PC-3 (cell line): ENCODE results near the gene ARRB2. TPM values are rescaled to one million over a fixed set of nuclear protein-coding genes. Genes with fewer than 3 reads are reported as not detected.
"Not testable (repeated sequence)": the region's sequence is repeated elsewhere in the genome, so short reads cannot be mapped to it uniquely, and the experiment has no call there.

Experiments
- ATAC-seq: fragments of 200-7000 bp; cut with Tn5 transposase; 2 replicates; pipeline ENCODE4 v1.9.1; 2020; ENCODE audit warnings: mild to moderate bottlenecking, moderate library complexity
- BruUV-seq: library from RNA; stranded (reverse); fragments of 400-500 nt; replicated peaks from 2 replicates; lab custom pipeline; 2021; lab: Mats Ljungman, UMichigan
- CTCF ChIA-PET: fragments of 300-600 bp; sonication (Branson Sonifier 250); formaldehyde crosslinking; loops from one replicate; lab custom pipeline; 2022; ENCODE audit warnings: antibody characterized with exemption; lab: Charles Lee
- POLR2A ChIA-PET: fragments of 300-600 bp; sonication (Branson Sonifier 250); formaldehyde crosslinking; loops from one replicate; lab custom pipeline; 2022; ENCODE audit warnings: antibody characterized with exemption; ENCODE audit not compliant: unreplicated experiment; lab: Charles Lee
- DNase-seq: peaks from one replicate; pipeline ENCODE4 v3.0.0-alpha.2; 2015
- H2AFZ ChIP-seq: fragments of 300-600 bp; sonication (generic); 2 replicates; pipeline ENCODE4 v1.6.0; 2016; ENCODE audit warnings: antibody characterized with exemption, low read length
- H3F3A ChIP-seq: fragments of 300-600 bp; sonication (generic); one replicate; pipeline ENCODE4 v1.6.0; 2017; ENCODE audit warnings: antibody characterized with exemption, low read length, control low read depth, mild to moderate bottlenecking; ENCODE audit not compliant: unreplicated experiment
- H3K27ac ChIP-seq: fragments of 300-600 bp; sonication (generic); 2 replicates; pipeline ENCODE4 v1.5.1; 2016; ENCODE audit warnings: mild to moderate bottlenecking, low read length
- H3K27me3 ChIP-seq: fragments of 300-600 bp; sonication (generic); 2 replicates; pipeline ENCODE4 v1.6.1; 2016; ENCODE audit warnings: low read length, mixed read lengths
- H3K36me3 ChIP-seq: fragments of 300-600 bp; sonication (generic); 2 replicates; pipeline ENCODE4 v1.6.1; 2016; ENCODE audit warnings: low read depth, mixed run types, low read length, mixed read lengths
- H3K4me1 ChIP-seq: fragments of 300-600 bp; sonication (generic); 2 replicates; pipeline ENCODE4 v1.5.1; 2016; ENCODE audit warnings: low read length; ENCODE audit not compliant: insufficient read depth
- H3K4me2 ChIP-seq: fragments of 300-600 bp; sonication (generic); 2 replicates; pipeline ENCODE4 v1.6.0; 2016; ENCODE audit warnings: low read length
- H3K4me3 ChIP-seq: fragments of 300-600 bp; sonication (generic); 2 replicates; pipeline ENCODE4 v1.5.1; 2016; ENCODE audit warnings: mild to moderate bottlenecking, low read length, mixed read lengths
- H3K79me2 ChIP-seq: fragments of 300-600 bp; sonication (generic); 2 replicates; pipeline ENCODE4 v1.6.1; 2017; ENCODE audit warnings: low read length, mixed read lengths
- H3K9ac ChIP-seq: fragments of 300-600 bp; sonication (generic); 2 replicates; pipeline ENCODE4 v1.6.0; 2016; ENCODE audit warnings: mild to moderate bottlenecking, low read length
- H3K9me2 ChIP-seq: fragments of 300-600 bp; sonication (generic); replicated peaks from 2 replicates; pipeline ENCODE4 v1.6.1; 2016; ENCODE audit warnings: mixed run types, low read length, mixed read lengths
- H3K9me3 ChIP-seq: fragments of 300-600 bp; sonication (generic); 2 replicates; pipeline ENCODE4 v1.6.1; 2016; ENCODE audit warnings: low read length, mixed read lengths
- H4K20me1 ChIP-seq: fragments of 300-600 bp; sonication (generic); 2 replicates; pipeline ENCODE4 v1.6.1; 2016; ENCODE audit warnings: low read length, mixed read lengths
- EZH2 ChIP-seq: fragments of 300-600 bp; sonication (generic); IDR thresholded peaks from one replicate; pipeline ENCODE4 v1.6.1; 2017; ENCODE audit warnings: antibody characterized with exemption, mild to moderate bottlenecking, low read length; ENCODE audit not compliant: unreplicated experiment
- EZH2phosphoT487 ChIP-seq: fragments of 300-600 bp; sonication (generic); IDR thresholded peaks from 2 replicates; pipeline ENCODE4 v1.6.1; 2018; ENCODE audit warnings: mild to moderate bottlenecking, antibody characterized with exemption, low read length, borderline replicate concordance
- intact Hi-C: fragments of 100-400 bp; cut with micrococcal nuclease; formaldehyde crosslinking; loops from 2 replicates; pipeline ENCODE4 v1.9.0; 2023
- total RNA-seq: library from RNA; depleted of rRNA; stranded (reverse); fragments of >200 nt; gene quantifications from 2 replicates; pipeline ENCODE4 v1.2.3, GENCODE V29; 2014
- TF ChIP-seq, protein P1 (sequence below): fragments of 300-600 bp; sonication (generic); conservative IDR thresholded peaks from 2 replicates; pipeline ENCODE4 v1.5.1; 2017; ENCODE audit warnings: antibody characterized with exemption, low read depth, mild to moderate bottlenecking, low read length

ARRB2 gene
- total RNA-seq, 1 experiment from 2014 or later: 28.1 TPM

- ChIA-PET CTCF (no interaction called here), POLR2A (no interaction called here)
- no peak overlapping the region for H3K4me3 ChIP-seq
- ATAC-seq (no peak), DNase-seq (no peak)
- H3K9me2 ChIP-seq: no peaks in the 10 kb centered on the region
- H2AFZ ChIP-seq: no peak overlapping the region
- no peaks in the 10 kb centered on the region for H3F3A ChIP-seq
- intact Hi-C loops: no loop called here
- no peaks in the 10 kb centered on the region for H3K4me1 ChIP-seq
- peaks cover 19% of the 10 kb centered on the region for H3K36me3 ChIP-seq
- peaks cover 86% of the 10 kb centered on the region for H3K79me2 ChIP-seq
- no TSS peak for BruUV-seq
- TF ChIP-seq EZH2phosphoT487: no peak
- TF ChIP-seq, protein P1, sequence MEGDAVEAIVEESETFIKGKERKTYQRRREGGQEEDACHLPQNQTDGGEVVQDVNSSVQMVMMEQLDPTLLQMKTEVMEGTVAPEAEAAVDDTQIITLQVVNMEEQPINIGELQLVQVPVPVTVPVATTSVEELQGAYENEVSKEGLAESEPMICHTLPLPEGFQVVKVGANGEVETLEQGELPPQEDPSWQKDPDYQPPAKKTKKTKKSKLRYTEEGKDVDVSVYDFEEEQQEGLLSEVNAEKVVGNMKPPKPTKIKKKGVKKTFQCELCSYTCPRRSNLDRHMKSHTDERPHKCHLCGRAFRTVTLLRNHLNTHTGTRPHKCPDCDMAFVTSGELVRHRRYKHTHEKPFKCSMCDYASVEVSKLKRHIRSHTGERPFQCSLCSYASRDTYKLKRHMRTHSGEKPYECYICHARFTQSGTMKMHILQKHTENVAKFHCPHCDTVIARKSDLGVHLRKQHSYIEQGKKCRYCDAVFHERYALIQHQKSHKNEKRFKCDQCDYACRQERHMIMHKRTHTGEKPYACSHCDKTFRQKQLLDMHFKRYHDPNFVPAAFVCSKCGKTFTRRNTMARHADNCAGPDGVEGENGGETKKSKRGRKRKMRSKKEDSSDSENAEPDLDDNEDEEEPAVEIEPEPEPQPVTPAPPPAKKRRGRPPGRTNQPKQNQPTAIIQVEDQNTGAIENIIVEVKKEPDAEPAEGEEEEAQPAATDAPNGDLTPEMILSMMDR: no peak
- TF ChIP-seq EZH2: no peak
- no peak overlapping the region for H3K9ac ChIP-seq
- H4K20me1 ChIP-seq: peaks cover 17% of the 10 kb centered on the region; the same call in 1 of the 2 replicates
- no peaks in the 10 kb centered on the region for H3K9me3 ChIP-seq
- H3K27me3 ChIP-seq: no peaks in the 10 kb centered on the region
- no peak overlapping the region for H3K4me2 ChIP-seq
- no peak overlapping the region for H3K27ac ChIP-seq
Observed at GRCh38 chr17:4691686-4692085, 18.7 kb upstream of the ARRB2 start.

DNA sequence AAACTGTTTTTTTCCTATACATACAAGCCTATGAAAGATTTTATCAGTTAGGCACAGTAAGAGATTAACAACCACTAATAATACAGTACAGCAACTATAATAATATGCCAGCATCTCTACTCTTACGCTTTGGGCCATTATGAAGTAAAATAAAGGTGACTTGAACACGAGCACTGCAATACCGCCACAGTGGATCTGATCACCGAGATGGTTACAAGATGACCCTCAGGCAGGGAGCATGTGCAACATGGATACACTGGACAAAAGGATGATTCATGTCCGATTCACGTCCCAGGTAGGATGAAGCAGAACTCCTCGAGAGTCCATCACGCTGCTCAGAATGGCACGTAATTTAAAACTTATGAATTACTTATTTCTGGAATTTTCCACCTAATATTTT, 17.0 kb upstream of the ARRB2 start:
- ChIA-PET CTCF (no interaction called here), POLR2A (no interaction called here)
- peaks cover 20% of the 10 kb centered on the region for H3K36me3 ChIP-seq
- no peaks in the 10 kb centered on the region for H3K9me2 ChIP-seq
- no peak overlapping the region for H3K27ac ChIP-seq
- DNase-seq (no peak), ATAC-seq (no peak)
- no peaks in the 10 kb centered on the region for H3K4me1 ChIP-seq
- no peak overlapping the region for H2AFZ ChIP-seq
- no peak overlapping the region for H3K4me2 ChIP-seq
- no peak overlapping the region for H3K9ac ChIP-seq
- H3K9me3 ChIP-seq: no peaks in the 10 kb centered on the region
- TF ChIP-seq, protein P1: no peak
- TF ChIP-seq EZH2phosphoT487: no peak
- no peak for TF ChIP-seq EZH2
- intact Hi-C loops: no loop called here
- H3K4me3 ChIP-seq: no peak overlapping the region
- peaks cover 89% of the 10 kb centered on the region for H3K79me2 ChIP-seq
- no peaks in the 10 kb centered on the region for H3K27me3 ChIP-seq
- BruUV-seq: no TSS peak
- no peaks in the 10 kb centered on the region for H3F3A ChIP-seq
- peaks cover 17% of the 10 kb centered on the region for H4K20me1 ChIP-seq

DNA sequence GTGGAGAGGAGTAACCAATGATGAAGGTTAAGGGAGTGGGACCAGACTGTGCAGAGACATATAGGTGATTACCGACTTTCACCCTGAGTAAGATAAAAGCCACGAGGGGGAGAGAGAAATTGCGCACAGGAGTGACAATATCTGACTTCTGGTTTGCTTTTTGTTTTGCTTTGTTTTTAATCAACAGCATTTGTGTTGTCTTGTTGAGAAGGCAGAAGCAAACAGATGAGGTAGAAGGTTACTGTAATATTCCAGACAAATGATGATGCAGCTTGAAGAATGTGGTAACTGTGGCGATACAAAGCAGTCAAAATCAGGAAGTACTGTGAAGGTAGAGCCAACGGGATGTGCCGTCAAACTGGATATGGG, 14.0 kb upstream of the ARRB2 start:
- no TSS peak for BruUV-seq
- Histone ChIP-seq H3K36me3 (peaks cover 6% of the 10 kb centered on the region; the same call in 1 of the 2 replicates), H3K27me3 (no peaks in the 10 kb centered on the region), H3K9me2 (no peaks in the 10 kb centered on the region), H3K9me3 (no peaks in the 10 kb centered on the region), H3K9ac (no peak overlapping the region), H2AFZ (no peak overlapping the region), H3K4me1 (peaks cover 2% of the 10 kb centered on the region; the same call in 1 of the 2 replicates), H3K4me3 (no peak overlapping the region), H3K27ac (no peak overlapping the region), H3F3A (no peaks in the 10 kb centered on the region), H4K20me1 (peaks cover 15% of the 10 kb centered on the region), H3K79me2 (peaks cover 93% of the 10 kb centered on the region), H3K4me2 (no peak overlapping the region)
- TF ChIP-seq, protein P1: no peak
- TF ChIP-seq EZH2: no peak
- no peak for TF ChIP-seq EZH2phosphoT487
- ChIA-PET CTCF (no interaction called here), POLR2A (no interaction called here)
- no peak for ATAC-seq
- no peak for DNase-seq
- intact Hi-C loops: no loop called here

DNA sequence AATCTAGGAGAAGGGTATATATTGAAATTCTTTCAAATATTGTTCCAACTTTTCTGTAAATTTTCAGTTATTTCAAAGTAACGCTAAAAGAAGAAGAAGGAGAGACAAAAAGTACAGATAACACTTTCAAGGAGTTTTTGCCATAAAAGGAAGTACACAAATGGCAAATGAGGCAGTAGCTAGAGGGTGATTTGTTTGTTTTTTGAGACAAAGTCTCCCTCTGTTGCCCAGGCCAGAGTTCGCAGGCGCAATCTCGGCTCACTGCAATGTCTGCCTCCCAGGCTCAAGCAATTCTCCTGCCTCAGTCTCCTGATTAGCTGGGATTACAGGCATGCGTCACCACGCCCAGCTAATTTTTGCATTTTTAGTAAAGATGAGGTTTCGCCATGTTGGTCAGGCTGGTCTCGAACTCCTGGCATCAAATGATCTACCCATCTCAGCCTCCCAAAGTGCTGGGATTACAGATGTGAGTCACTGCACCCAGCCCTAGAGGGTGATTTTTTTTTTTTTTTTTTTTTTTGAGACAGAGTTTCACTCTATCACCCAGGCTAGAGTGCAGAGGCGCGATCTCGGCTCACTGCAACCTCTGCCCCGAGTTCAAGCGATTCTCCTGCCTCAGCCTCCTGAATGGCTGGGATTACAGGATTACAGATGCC, 10.9 kb upstream of the ARRB2 start:
- H3K4me3 ChIP-seq, H3K27me3 ChIP-seq, H3K9me3 ChIP-seq, H2AFZ ChIP-seq, POLR2A ChIA-PET, intact Hi-C loops, H4K20me1 ChIP-seq, H3K9ac ChIP-seq, ATAC-seq, DNase-seq, H3K27ac ChIP-seq, H3K36me3 ChIP-seq, H3K4me2 ChIP-seq, BruUV-seq, H3K9me2 ChIP-seq, CTCF ChIA-PET, H3F3A ChIP-seq: not testable (repeated sequence)
- Histone ChIP-seq H3K79me2 (peaks cover 96% of the 10 kb centered on the region), H3K4me1 (peaks cover 17% of the 10 kb centered on the region)
